ENCODE data around the gene PIEZO2.

- TF ChIP-seq CTCF (IDR thresholded peaks at IDR 0.05 in 8 of 11, conservative IDR thresholded peaks at IDR 0.05 in 3 of 11) (no peak), POLR2AphosphoS5 (IDR thresholded peaks at IDR 0.05) (no peak), POLR2A (IDR thresholded peaks at IDR 0.05) (no peak)
These were observed 13.5 kb upstream of the PIEZO2 start for GRCh38 chr18:11162889-11163288.

All from spleen (tissue), 7 donors.